ENCODE measurements around the gene JOSD1. TPM values are rescaled to one million over a fixed set of nuclear protein-coding genes. Genes with fewer than 3 reads are reported as not detected.
A peak's percentile ranks its signal among the peaks of the same experiment; 100 is the strongest.

The JOSD1 gene
- total RNA-seq, 1 experiment from 2014 or later: 19.2 TPM

DNA sequence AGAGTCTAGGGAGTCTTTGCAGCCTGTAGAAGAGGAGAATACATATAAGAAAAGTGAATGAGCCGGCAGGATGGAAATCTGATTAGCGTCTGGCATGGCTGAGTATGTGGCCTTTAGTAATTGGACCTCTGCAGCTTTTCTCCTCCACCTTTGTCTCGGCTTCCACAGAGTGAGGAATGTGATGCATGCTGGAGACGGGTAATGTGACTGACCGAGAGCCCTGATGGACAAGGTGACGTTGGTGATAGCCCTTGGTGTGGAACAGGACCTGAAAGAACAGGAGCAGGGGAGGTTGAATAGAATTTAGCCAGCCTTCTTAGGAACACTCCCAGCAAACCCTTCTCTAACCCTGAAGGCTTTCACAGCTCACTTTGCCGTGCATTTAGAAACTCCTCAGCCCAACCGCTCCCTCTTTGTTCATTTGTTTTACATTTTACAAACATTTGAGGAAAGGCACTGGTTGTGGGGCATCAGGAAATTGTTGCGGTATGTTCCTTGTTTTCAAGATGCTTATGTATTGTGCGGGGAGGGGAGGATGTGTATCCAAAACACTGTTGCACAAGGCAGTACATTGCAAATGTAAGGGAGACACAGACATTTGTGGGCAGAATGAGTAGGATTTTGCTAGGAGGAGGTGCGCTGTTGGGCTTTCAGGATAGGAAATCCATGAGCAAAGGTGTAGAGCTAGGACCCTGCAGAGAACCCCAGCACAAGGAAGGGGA, 11.9 kb upstream of the JOSD1 start:
- Mint-ChIP-seq H3K4me1 (peaks cover 38 to 55% of the 10 kb centered on the region in 2 experiments), H3K4me3 (peak overlapping the region in 1 of 2 experiments; percentile 61; a peak in 3 of 5 replicates)
- H4K20me1 ChIP-seq (ENCODE audit: control insufficient read depth, insufficient read depth, insufficient read length): no peaks in the 10 kb centered on the region

More for the DNA sequence above, 11.9 kb upstream of the JOSD1 start:
- no peak for DNase-seq
- H4K91ac ChIP-seq (ENCODE audit: insufficient read length, low read depth, low read length): no peak overlapping the region
- H2AK5ac ChIP-seq (ENCODE audit: insufficient read length, low read length): no peak overlapping the region
- H3K9me3 ChIP-seq (ENCODE audit: control insufficient read depth, low read depth, low read length): no peaks in the 10 kb centered on the region
- Mint-ChIP-seq H3K36me3 (ENCODE audit: insufficient read depth in 1 of 3, low read depth in 3 of 3) (peaks cover 15 to 60% (median 51%) of the 10 kb centered on the region in 3 experiments), H3K27me3 (ENCODE audit: low read depth) (no peaks in the 10 kb centered on the region), H3K27ac (peak overlapping the region; percentile 61 to 79 (median 72); a peak in 6 of 7 replicates), H3K9me3 (no peaks in the 10 kb centered on the region)
- H3K9ac ChIP-seq (ENCODE audit: extremely low read depth, insufficient read length, low read length): peak overlapping the region; percentile 3
- H2BK120ac ChIP-seq (ENCODE audit: low read depth, low read length, poor library complexity, severe bottlenecking): no peak overlapping the region
- no peak overlapping the region for H3K4ac ChIP-seq (ENCODE audit: low read depth, low read length)
- H3K27me3 ChIP-seq (ENCODE audit: insufficient read depth, low read length): no peaks in the 10 kb centered on the region
- no peak overlapping the region for H4K8ac ChIP-seq (replicated peaks; ENCODE audit: insufficient read length, low read depth, low read length)
- peaks cover 35% of the 10 kb centered on the region; the same call in 1 of the 2 replicates for H3K79me2 ChIP-seq (ENCODE audit: insufficient read depth, low read length)
- H2BK5ac ChIP-seq (ENCODE audit: insufficient read length, low read length): no peak overlapping the region
- H3K14ac ChIP-seq (ENCODE audit: insufficient read depth, low read length): no peak overlapping the region
- H3K4me2 ChIP-seq (ENCODE audit: insufficient read depth, insufficient read length, low read length): no peak overlapping the region
- H2AFZ ChIP-seq (ENCODE audit: low read length): no peak overlapping the region
- H3T11ph ChIP-seq (ENCODE audit: low read length): no peak overlapping the region
- H3K56ac ChIP-seq (ENCODE audit: insufficient read length, low read depth, low read length): no peak overlapping the region
- TF ChIP-seq, protein P1, sequence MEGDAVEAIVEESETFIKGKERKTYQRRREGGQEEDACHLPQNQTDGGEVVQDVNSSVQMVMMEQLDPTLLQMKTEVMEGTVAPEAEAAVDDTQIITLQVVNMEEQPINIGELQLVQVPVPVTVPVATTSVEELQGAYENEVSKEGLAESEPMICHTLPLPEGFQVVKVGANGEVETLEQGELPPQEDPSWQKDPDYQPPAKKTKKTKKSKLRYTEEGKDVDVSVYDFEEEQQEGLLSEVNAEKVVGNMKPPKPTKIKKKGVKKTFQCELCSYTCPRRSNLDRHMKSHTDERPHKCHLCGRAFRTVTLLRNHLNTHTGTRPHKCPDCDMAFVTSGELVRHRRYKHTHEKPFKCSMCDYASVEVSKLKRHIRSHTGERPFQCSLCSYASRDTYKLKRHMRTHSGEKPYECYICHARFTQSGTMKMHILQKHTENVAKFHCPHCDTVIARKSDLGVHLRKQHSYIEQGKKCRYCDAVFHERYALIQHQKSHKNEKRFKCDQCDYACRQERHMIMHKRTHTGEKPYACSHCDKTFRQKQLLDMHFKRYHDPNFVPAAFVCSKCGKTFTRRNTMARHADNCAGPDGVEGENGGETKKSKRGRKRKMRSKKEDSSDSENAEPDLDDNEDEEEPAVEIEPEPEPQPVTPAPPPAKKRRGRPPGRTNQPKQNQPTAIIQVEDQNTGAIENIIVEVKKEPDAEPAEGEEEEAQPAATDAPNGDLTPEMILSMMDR (conservative IDR thresholded peaks at IDR 0.05): no peak
- H3K23me2 ChIP-seq (ENCODE audit: insufficient read length, low read depth, low read length, poor library complexity, severe bottlenecking): no peaks in the 10 kb centered on the region
- peaks cover 10% of the 10 kb centered on the region; the same call in 1 of the 2 replicates for H3K4me1 ChIP-seq (ENCODE audit: insufficient read depth, low read length)
- no peak overlapping the region for H2BK20ac ChIP-seq (ENCODE audit: low read depth, low read length, poor library complexity, severe bottlenecking)
- H3K27ac ChIP-seq (ENCODE audit: insufficient read length, low read depth, low read length): no peak overlapping the region
- no peak overlapping the region for H2BK15ac ChIP-seq (ENCODE audit: low read depth, low read length)
- H3K79me1 ChIP-seq (ENCODE audit: insufficient read depth, low read depth, low read length, poor library complexity, severe bottlenecking): peaks cover 6% of the 10 kb centered on the region
- H3K23ac ChIP-seq (ENCODE audit: insufficient read length, low read depth, low read length): no peak overlapping the region
- H2BK12ac ChIP-seq (ENCODE audit: insufficient read length, low read depth, low read length): no peak overlapping the region
- no CpG with 5 or more reads among the region's 11 CpGs for WGBS (ENCODE audit: extremely low coverage, insufficient read length, low lambda C conversion rate)
- no peak overlapping the region for H3K18ac ChIP-seq (ENCODE audit: insufficient read length, low read depth, low read length)
- no peak overlapping the region for H4K5ac ChIP-seq (ENCODE audit: insufficient read length, low read depth, low read length)
